Measurements from ENCODE around the gene HDAC4.
"Not testable (repeated sequence)": the region's sequence is repeated elsewhere in the genome, so short reads cannot be mapped to it uniquely, and the experiment has no call there.

DNA sequence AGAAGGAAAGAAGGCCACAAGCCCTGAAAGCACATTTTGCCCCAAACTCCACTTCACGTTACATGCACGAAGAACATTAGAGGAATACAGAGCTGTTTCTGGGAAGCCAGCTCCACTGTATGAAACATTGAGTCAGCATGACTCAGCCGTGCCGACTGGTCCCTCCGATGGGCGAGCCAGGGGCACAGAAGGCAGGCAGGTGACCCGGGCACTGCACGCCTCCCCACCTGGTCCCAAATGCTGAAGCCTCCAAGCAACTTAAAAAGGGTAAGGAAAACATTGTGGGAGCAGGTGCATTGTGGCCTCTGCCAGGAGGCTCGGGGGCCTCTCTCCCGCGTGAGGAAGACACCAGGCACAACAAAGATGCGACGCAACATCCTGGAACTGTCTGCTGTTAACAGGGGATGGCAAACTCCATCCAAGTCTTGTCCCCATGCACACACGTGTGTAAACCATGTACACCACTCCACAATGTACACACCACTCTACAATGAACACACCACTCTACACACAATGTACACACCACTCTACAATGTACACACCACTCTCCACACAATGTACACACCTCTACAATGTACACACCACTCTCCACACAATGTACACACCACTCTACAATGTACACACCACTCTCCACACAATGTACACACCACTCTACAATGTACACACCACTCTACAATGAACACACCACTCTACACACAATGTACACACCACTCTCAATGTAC is 120.4 kb downstream of the HDAC4 start:
- TF ChIP-seq, protein P1, sequence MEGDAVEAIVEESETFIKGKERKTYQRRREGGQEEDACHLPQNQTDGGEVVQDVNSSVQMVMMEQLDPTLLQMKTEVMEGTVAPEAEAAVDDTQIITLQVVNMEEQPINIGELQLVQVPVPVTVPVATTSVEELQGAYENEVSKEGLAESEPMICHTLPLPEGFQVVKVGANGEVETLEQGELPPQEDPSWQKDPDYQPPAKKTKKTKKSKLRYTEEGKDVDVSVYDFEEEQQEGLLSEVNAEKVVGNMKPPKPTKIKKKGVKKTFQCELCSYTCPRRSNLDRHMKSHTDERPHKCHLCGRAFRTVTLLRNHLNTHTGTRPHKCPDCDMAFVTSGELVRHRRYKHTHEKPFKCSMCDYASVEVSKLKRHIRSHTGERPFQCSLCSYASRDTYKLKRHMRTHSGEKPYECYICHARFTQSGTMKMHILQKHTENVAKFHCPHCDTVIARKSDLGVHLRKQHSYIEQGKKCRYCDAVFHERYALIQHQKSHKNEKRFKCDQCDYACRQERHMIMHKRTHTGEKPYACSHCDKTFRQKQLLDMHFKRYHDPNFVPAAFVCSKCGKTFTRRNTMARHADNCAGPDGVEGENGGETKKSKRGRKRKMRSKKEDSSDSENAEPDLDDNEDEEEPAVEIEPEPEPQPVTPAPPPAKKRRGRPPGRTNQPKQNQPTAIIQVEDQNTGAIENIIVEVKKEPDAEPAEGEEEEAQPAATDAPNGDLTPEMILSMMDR (IDR thresholded peaks at IDR 0.05) = not testable (repeated sequence)
- TF ChIP-seq ZFX (IDR thresholded peaks at IDR 0.05; ENCODE audit: borderline replicate concordance) = not testable (repeated sequence)

Measured in 22Rv1 (cell line).